GM18867 (cell line): ENCODE data around the gene MYO18A.

Source experiments
- ATAC-seq: cut with Tn5 transposase; IDR thresholded peaks from one replicate; pipeline ENCODE4 v1.9.1; 2021; ENCODE audit warnings: mild to moderate bottlenecking, moderate library complexity; ENCODE audit not compliant: unreplicated experiment

Gene MYO18A

GRCh38 chr17:29060475-29060874 is 119.7 kb downstream of the MYO18A start:
- no peak for ATAC-seq

- ATAC-seq: no peak
Measured at GRCh38 chr17:29059281-29059680, 120.9 kb downstream of the MYO18A start.

GRCh38 chr17:29058391-29058790 is 121.8 kb downstream of the MYO18A start:
- ATAC-seq: no peak

GRCh38 chr17:29057361-29057760 is 122.8 kb downstream of the MYO18A start:
- no peak for ATAC-seq

- ATAC-seq: no peak
Measured at GRCh38 chr17:29054835-29055234, 125.4 kb downstream of the MYO18A start.

- ATAC-seq: no peak
Measured at GRCh38 chr17:29051731-29052130, 128.5 kb downstream of the MYO18A start.

- ATAC-seq: no peak
Measured at GRCh38 chr17:29051194-29051593, 129.0 kb downstream of the MYO18A start.

GRCh38 chr17:29050176-29050575 is 130.0 kb downstream of the MYO18A start:
- no peak for ATAC-seq

- no peak for ATAC-seq
Measured at GRCh38 chr17:29049541-29050145, 130.6 kb downstream of the MYO18A start.

- ATAC-seq: no peak
Measured at GRCh38 chr17:29048440-29049368, 131.5 kb downstream of the MYO18A start.

- no peak for ATAC-seq
Measured at GRCh38 chr17:29046473-29046839, 133.7 kb downstream of the MYO18A start.

GRCh38 chr17:29045734-29046472 is 134.3 kb downstream of the MYO18A start:
- no peak for ATAC-seq

- no peak for ATAC-seq
Measured at GRCh38 chr17:29045026-29045425, 135.2 kb downstream of the MYO18A start.

GRCh38 chr17:29043539-29044145 is 136.6 kb downstream of the MYO18A start:
- ATAC-seq: no peak

- no peak for ATAC-seq
Measured at GRCh38 chr17:29042679-29043538, 137.3 kb downstream of the MYO18A start, which contains the start of gene PIPOX. PIPOX (plus strand) TSS chr17:29043141; CDS start chr17:29043226, 85 bp downstream.

- ATAC-seq: no peak
Measured at GRCh38 chr17:29042026-29042678, 138.0 kb downstream of the MYO18A start.

- no peak for ATAC-seq
Measured at GRCh38 chr17:29041571-29041970, 138.6 kb downstream of the MYO18A start.

GRCh38 chr17:29041091-29041490 is 139.1 kb downstream of the MYO18A start:
- no peak for ATAC-seq

GRCh38 chr17:29039764-29040598 is 140.2 kb downstream of the MYO18A start:
- ATAC-seq: no peak
